NCI-H1092 treated with DMSO at 0.1 percent for 48 hours (cell line): Measurements from ENCODE around the gene GLYATL2.

Experiments
- DNase-seq: peaks from one replicate; lab custom pipeline; 2025; lab: John Stamatoyannopoulos, UW

The GLYATL2 gene

GRCh38 chr11:58844361-58845005, at the start of gene GLYATL2:
GLYATL2 (minus strand) TSS chr11:58844704; CDS start chr11:58839612, 5,092 bp downstream.
- DNase-seq: no peak

DNA sequence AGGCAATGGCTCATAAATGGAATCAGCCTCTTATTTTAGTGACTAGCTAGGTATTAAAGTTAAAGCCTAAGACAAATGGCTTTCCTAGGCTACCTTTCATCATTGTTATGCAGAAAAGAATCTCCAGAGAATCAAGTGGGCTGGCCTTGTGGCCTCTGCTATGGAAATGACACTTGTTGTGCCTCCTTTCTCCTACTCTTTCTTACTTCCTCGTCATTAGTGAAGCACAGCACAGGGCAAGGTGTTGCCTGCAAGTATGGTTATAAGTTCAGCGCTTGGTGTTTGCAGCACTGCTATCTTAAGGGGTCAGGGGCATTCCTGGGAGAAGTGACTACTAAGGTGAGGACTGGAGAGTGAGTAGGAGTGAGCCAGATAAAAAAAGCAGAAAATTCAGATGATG, 49.4 kb upstream of the GLYATL2 start:
- DNase-seq: no peak

DNA sequence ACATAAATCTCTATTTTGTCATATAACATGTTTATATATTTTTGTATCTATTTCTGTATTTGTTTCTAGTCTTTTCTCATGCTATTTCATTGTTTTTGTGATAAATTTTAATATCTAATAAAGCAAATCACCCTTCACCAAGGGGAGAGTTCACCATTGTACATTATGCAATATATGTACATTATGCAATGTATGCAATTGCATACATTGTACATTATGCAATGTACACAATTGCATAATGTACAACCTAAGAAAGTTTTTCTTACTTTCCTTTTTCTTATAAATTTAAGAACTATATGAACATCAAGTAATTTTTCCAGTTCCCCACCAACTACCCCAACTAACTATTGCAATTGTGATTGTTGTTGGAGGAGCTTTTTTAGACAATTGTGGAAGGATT, 44.1 kb upstream of the GLYATL2 start:
- DNase-seq: no peak

GRCh38 chr11:58887452-58887851, 42.9 kb upstream of the GLYATL2 start:
- no peak for DNase-seq

- DNase-seq: no peak
These were observed 36.1 kb upstream of the GLYATL2 start for GRCh38 chr11:58880625-58881024.

DNA sequence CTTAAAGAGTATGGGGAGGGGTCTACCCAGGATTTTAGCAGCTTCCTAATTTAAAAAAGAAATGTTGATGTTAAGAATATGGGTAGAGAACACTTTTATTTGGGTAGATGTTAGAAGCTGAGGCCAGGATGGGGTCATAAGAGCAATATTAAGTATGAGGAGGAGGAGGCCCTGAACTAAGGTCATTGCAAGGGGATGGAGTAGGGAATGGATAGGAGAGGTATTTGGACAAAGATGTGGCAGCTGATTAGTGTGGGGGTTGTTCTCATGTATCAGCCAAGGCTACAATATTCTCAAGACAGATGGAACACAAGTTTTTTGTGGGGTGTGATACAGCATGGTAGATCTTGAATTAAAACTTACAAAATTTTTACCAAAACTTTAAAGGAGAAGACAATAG, 35.7 kb upstream of the GLYATL2 start:
- no peak for DNase-seq

- DNase-seq: no peak
These were observed 23.1 kb upstream of the GLYATL2 start for GRCh38 chr11:58867556-58867955.

GRCh38 chr11:58866788-58867187, 22.3 kb upstream of the GLYATL2 start:
- DNase-seq: no peak

DNA sequence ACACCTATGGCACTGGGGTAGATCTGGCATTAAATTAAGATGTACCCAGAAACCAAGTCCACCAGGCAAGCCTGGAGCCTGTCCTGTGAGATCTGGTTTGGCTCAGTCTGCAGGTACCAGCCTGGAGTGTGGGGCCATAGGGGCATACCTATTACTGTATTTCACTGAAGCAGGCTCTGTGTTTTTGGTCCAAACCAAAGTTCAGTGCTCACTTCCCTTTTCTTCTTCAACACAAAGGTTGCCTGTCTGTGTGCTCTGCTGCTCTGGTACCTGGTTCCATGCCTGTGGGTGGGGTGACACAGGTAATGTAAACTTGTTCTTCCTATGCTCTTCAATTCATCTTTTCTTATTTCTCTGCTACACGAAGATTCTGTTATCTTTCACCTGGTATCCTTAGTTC, 19.8 kb upstream of the GLYATL2 start:
- DNase-seq: no peak

- no peak for DNase-seq
These were observed 19.2 kb upstream of the GLYATL2 start for GRCh38 chr11:58863697-58864096.

- DNase-seq: no peak
These were observed 17.0 kb upstream of the GLYATL2 start for GRCh38 chr11:58861533-58861932.

GRCh38 chr11:58856806-58857205, 12.3 kb upstream of the GLYATL2 start:
- DNase-seq: no peak

GRCh38 chr11:58845386-58845785, 882 bp upstream of the GLYATL2 start:
- no peak for DNase-seq

- no peak for DNase-seq
These were observed 6.7 kb downstream of the GLYATL2 start for GRCh38 chr11:58837707-58838388.

- DNase-seq: no peak
These were observed 12.4 kb downstream of the GLYATL2 start for GRCh38 chr11:58832056-58832645.

DNA sequence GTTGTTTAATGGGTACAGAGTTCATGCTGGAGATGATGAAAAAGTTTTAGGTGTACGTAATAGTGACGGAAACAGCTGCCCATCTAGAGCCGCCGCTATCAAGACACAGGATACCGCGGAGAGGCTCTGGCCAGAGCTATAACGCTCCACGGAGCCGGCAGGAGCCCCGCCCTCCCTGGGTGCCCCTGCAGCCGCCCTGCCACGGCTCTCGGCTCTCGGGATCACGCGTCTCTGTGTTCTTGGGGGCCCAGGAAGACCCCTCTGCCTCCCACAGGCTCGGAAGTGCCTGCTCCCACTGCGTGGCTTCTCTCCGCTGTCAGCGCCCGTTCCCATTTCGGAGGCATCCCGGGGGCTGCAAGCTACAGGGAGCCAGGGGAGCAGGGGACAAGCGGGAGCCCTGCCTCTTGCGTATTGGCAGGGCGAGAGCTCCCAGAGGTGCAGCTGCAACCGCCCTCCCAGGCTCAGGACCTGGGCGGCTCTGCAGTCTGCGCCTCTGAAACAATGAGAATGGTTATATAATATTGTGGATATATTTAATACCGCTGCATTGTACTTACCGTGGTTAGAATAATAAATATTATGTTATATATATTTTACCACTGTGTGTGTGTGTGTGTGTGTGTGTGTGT, 13.7 kb downstream of the GLYATL2 start:
- DNase-seq: no peak

DNA sequence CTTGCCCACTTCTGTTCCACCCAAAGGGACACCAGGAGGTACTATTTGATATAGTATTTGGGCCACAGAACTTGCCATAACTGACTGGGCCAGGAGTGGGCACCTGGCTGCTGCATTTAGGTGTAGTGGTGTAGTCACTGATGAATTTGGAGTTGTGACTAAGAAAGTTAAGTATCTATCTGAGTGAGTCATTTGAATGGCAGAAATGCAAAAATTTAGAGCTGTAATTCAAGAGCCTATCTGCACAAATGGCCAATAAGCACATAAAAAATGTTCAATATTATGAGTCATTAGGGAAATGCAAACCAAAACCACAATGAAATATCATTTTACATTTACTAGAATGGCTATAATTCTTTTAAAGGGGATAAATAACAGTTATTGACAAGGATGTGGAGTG, 14.7 kb downstream of the GLYATL2 start:
- no peak for DNase-seq

GRCh38 chr11:58813693-58814092, 30.8 kb downstream of the GLYATL2 start:
- no peak for DNase-seq

DNA sequence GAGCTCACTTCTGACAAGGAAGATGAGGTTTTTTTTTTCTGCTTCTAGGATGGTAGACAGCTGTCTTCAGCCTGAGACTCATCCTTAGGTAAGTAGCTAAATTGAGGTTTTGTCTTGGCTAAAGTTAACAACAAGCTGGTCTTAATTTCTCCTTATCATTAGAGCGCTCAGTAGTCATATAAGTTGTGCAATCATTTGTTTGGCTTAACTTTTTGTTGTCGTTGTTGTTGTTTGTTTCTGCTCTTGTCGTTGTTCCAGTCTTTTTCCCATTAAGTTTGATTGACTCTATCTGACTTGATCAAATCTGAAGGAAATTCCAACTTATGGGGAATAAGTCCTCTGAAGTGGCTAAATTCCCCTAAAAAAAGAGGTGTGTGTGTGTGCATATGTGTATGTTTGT, 33.0 kb downstream of the GLYATL2 start:
- DNase-seq: no peak

- DNase-seq: no peak
These were observed 37.2 kb downstream of the GLYATL2 start for GRCh38 chr11:58807343-58807742.

- DNase-seq: no peak
These were observed 39.4 kb downstream of the GLYATL2 start for GRCh38 chr11:58805065-58805464.

DNA sequence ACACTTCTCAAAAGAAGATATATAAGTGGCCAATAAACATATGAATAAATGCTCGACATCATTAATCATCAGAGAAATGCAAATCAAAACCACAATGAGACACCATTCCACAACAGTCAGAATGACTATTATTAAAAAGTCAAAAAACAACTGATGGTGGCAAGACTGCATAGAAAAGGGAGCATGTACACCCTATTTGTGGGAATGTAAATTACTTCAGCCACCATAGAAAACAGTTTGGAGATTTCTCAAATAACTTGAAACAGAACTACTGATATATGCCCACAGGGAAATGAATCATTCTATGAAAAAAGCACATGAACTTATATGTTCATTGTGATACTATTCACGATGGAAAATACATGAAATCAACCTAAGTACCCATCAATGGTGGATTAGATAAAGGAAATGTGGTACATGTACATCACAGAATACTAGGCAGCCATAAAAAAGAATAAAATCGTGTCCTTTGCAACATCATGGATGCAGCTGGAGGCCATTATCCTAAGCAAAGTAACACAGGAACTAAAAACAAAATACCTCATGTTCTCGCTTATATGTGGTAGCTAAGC, 42.4 kb downstream of the GLYATL2 start:
- DNase-seq: no peak

- DNase-seq: no peak
These were observed 43.2 kb downstream of the GLYATL2 start for GRCh38 chr11:58801302-58801701.
